ENCODE measurements around the gene CISD3.

DNA sequence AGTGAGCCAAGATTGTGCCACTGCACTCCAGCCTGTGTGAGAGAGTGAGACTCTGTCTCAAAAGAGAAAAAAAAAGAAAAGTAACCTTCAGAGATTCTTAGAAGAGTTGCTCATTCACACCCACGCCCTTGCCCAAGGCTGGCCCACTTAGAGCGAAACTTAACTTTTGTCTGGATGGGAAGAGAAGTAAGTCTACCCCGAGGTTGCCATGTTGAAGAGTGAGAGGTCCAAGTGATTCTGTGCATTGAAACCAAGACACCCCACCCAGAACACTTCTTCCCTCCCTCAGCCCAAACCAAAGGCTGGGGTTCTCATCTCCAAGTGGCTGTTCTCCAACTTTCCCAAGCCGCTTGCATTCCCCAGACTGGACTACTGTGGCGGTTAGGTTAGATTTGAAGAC lies 2.4 kb upstream of the CISD3 start:
- TF ChIP-seq EZH2 (IDR thresholded peaks at IDR 0.05; ENCODE audit: insufficient read depth, poor library complexity, severe bottlenecking) (no peak), EZH2phosphoT487 (IDR thresholded peaks at IDR 0.05; ENCODE audit: insufficient read depth, low read depth) (no peak)

All from GM23248 (cell line).